GM12872 (cell line): ENCODE results near the gene IRF2.

Experiments
- TF ChIP-seq, protein P1 (sequence below): IDR thresholded peaks from 3 replicates; pipeline ENCODE4 v1.5.1; 2011; ENCODE audit warnings: low read depth, mild to moderate bottlenecking, low read length, moderate library complexity; ENCODE audit not compliant: insufficient read depth

Gene IRF2

DNA sequence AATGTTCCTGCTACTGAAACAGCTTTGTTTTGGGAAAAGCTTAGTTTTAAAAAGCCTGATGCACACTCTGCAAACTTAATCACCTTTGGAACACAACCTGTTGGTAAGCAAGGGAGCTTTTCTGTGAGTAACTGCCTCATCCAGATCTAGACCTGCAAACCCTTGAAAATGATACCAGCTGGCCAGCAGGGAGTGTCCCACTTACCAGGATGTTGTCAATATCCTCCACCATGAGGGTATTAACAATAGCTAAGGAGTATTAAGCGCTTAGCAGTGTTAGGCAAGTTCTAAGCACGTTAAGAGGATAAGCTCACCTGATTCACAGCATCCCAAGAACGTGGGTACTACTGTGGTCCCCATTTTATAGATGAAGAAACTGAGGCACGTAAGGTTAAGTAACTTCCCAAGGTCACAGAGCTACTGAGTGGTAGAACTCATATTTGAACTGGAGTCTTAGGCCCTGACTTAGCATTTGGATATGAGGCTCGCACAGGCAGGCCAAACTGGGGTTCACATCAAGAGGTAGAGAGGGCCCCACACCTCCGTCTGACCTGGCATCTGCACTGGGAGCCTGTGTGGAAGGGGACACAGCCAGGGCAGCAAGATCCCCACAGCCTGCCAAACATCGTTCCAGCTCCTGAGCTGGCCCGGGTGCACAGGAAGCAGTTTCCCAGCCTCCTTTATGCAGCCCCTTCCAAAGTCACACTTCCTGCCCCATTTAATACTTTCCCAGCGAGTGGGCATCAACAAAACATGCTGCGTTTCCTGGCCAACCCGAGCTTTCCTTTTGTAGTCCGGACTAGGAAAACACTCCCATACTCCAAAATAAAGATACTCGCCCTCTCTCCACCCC, 32.7 kb downstream of the IRF2 start:
- TF ChIP-seq, protein P1, sequence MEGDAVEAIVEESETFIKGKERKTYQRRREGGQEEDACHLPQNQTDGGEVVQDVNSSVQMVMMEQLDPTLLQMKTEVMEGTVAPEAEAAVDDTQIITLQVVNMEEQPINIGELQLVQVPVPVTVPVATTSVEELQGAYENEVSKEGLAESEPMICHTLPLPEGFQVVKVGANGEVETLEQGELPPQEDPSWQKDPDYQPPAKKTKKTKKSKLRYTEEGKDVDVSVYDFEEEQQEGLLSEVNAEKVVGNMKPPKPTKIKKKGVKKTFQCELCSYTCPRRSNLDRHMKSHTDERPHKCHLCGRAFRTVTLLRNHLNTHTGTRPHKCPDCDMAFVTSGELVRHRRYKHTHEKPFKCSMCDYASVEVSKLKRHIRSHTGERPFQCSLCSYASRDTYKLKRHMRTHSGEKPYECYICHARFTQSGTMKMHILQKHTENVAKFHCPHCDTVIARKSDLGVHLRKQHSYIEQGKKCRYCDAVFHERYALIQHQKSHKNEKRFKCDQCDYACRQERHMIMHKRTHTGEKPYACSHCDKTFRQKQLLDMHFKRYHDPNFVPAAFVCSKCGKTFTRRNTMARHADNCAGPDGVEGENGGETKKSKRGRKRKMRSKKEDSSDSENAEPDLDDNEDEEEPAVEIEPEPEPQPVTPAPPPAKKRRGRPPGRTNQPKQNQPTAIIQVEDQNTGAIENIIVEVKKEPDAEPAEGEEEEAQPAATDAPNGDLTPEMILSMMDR = no peak

DNA sequence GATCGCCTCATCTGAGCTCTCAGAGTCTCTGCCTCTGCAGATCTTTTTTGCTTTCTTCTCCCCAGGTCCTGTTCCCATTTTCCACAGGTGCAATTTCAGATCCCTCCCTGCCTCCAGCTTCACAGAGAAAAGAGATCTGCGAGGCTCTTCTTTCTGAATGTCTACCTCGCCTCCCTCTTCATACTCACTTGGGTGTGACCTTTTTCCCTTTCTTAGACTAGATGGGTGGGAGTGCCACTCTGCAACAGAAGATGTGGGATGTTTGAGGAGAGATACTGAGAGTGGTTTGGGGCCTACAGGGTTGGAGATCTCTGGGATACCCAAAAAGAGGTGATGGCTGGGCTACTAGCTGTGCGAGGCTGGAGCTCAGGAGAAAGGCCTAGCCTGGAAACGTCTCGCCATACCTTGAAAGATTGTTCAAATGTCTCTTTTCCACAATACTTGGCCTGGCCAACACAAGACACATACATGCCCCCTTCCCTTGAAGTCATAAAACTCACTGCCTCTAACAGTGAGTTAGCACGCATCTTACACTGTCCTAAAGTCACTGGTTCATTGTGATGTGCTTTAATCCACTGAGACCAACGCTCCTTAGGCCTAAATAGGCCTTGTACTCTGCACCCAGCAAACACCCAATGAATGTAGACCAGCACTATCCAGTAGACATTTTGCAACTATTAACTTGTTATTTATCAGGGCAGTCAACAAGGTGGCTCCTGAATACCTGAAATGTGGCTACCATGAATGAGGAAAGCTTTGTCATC, 33.6 kb downstream of the IRF2 start:
- TF ChIP-seq, protein P1 = no peak

DNA sequence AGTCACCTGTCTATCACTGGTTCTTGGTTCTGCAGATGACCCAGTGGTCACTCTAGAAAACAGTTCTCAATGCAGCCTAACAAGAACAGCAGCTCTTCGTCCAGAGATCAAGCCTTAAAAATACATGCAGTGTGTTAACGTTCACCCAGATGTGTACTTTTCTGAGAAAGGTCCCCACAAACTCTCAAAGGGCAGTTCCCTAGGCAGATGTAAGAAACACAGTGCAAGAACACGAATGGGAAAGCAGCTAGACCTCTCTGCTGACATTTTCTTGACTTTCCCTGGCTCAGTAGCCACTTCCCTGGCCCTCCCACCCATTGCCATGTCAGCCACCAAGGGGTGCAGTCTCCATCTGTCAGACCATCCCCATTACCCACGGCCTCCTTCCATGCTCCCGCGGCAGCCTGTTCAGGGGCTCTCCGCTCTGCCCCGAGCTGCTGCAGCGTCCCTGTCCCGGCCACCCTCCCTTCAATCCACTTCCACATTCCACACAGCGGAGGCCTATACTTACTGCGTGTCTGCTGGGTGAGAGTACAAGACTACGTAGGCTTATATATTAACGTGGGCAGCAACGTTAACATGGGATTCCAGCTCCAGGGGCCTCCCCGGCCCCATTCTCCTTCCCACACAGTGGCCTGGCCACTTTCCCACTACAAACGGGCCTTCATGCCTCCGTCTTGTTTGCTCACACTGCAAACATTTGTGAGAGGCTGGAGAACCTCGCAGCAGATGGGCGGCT, 34.3 kb downstream of the IRF2 start:
- TF ChIP-seq, protein P1 = no peak

DNA sequence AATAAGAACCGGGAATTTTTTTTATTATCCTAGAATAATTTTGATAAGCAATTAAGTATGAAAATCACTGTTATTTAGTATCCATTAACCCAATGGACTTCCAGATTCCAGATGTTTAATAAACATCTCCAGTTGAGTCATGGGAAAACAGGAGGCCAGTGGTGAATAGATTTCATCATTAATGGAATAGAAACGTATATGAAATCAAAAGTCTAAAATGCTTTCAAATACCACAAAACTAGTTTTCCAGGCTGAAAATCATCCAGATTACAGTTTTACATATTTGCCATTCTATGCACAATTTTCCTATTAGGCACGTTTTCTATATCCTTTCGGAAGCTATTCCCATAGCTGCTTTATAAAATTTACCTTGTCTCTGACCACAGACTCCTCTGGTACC, 35.0 kb downstream of the IRF2 start:
- TF ChIP-seq, protein P1 = no peak

DNA sequence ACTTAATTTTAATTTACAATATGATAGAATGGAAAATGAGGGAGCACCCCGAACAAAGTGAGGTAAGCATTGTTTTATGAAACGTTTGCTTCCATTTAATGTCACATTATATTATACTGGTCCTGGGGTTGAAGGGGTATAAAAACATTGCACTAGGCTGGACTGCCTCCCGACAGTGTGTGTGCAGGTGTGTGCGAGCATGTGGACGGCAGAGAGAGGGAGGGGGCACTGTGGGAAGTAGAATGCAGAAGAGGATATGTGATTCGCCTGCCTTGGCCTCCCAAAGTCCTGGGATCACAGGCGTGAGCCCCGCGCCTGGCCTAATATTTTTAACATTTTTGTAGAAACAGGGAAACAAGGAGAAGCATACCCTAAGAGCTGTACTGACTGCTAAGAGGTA, 36.0 kb downstream of the IRF2 start:
- TF ChIP-seq, protein P1 = no peak

DNA sequence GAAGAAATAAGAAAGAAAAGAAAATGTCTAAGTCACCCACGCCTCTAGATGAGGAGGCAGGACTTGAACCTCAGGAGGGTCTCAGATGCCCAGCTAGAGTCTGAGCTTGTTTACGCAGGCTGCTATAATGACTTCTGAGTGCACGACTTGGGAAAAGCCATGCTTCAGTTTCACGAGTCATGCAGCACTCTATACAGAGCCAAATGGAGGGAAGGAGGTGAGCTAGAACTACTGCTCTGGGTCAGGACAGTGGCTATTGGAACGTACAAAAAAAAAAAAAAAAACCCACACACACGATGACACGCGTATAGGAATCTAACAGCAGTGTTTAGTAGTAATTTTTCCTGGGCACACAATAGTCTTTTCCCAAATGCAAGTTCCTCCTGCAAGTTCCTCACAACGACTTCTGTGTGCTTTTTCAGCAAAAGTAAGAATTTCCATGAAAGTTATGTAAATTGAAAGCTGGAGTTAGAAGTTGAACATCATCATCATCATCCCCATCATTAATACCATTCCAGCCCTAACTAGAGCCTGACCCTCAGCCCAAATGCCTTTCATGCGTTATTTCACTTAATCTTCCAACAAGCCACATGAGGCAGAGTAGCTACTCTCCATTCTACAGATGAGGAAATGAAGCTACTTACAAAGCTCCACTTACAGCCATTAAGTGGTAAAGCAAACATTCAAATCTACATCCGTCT, 36.6 kb downstream of the IRF2 start:
- TF ChIP-seq, protein P1 = no peak
